HEK293 (cell line): ENCODE measurements around the gene VAV3.

Experiments
- CTCF ChIA-PET: fragments of 350-600 bp; formaldehyde crosslinking; extraction: SDS; loops from one replicate; lab custom pipeline; 2021; ENCODE audit warnings: antibody characterized with exemption; lab: Yijun Ruan, JAX
- POLR2A ChIA-PET: fragments of 300-600 bp; formaldehyde crosslinking; extraction: SDS; loops from one replicate; lab custom pipeline; 2020; ENCODE audit warnings: antibody characterized with exemption, inconsistent platforms; lab: Yijun Ruan, JAX
- H3K27ac ChIP-seq: fragments of 200-500 bp; sonication (Bioruptor generic); 2 replicates; pipeline ENCODE4 v1.5.1; 2014; ENCODE audit warnings: low read depth, low read length, control low read depth, inconsistent platforms; ENCODE audit errors: extremely low read depth
- H3K36me3 ChIP-seq, 2 experiments: fragments of 200-500 bp in 1 of 2; sonication (Bioruptor generic) in 1 of 2; 1 replicate in 1 of 2; 2 replicates in 1 of 2; pipeline ENCODE4 v1.5.1; 2014 to 2017; ENCODE audit warnings: inconsistent platforms in 2 of 2, low read length in 2 of 2; ENCODE audit not compliant: control insufficient read depth in 2 of 2, insufficient read depth in 1 of 2
- H3K4me1 ChIP-seq: fragments of 200-500 bp; sonication (Bioruptor generic); 2 replicates; pipeline ENCODE4 v1.5.1; 2014; ENCODE audit warnings: mild to moderate bottlenecking, low read length, inconsistent platforms; ENCODE audit not compliant: control insufficient read depth, insufficient read depth
- H3K4me3 ChIP-seq: 2 replicates; pipeline ENCODE4 v1.5.1; 2011; ENCODE audit warnings: low read depth, mild to moderate bottlenecking, control low read depth, low read length, moderate library complexity
- H3K9me3 ChIP-seq: fragments of 200-500 bp; sonication (Bioruptor generic); 2 replicates; pipeline ENCODE4 v1.5.1; 2014; ENCODE audit warnings: low read depth, low read length, inconsistent platforms; ENCODE audit not compliant: control insufficient read depth, insufficient read depth
- BCL11B ChIP-seq: fragments of 450-650 bp; formaldehyde crosslinking; IDR thresholded peaks from 2 replicates; pipeline ENCODE4 v1.5.1; 2016; ENCODE audit warnings: low read depth, missing biosample characterization, missing genetic modification characterization
- KLF9 ChIP-seq: fragments of 450-650 bp; formaldehyde crosslinking; IDR thresholded peaks from 2 replicates; pipeline ENCODE4 v1.5.1; 2016; ENCODE audit warnings: missing biosample characterization, missing genetic modification characterization, low read depth
- REPIN1 ChIP-seq: fragments of 450-650 bp; formaldehyde crosslinking; IDR thresholded peaks from 2 replicates; pipeline ENCODE4 v1.5.1; 2017; ENCODE audit warnings: missing biosample characterization, missing genetic modification characterization, low read depth
- WT1 ChIP-seq: fragments of 450-650 bp; formaldehyde crosslinking; IDR thresholded peaks from 2 replicates; pipeline ENCODE4 v1.5.1; 2016; ENCODE audit warnings: missing biosample characterization, missing genetic modification characterization
- ZBTB20 ChIP-seq: fragments of 450-650 bp; formaldehyde crosslinking; IDR thresholded peaks from 2 replicates; pipeline ENCODE4 v1.5.1; 2016; ENCODE audit warnings: missing biosample characterization, missing genetic modification characterization
- ZNF16 ChIP-seq: fragments of 450-650 bp; formaldehyde crosslinking; IDR thresholded peaks from 2 replicates; pipeline ENCODE4 v1.5.1; 2016; ENCODE audit warnings: low read depth, missing biosample characterization, missing genetic modification characterization
- ZNF184 ChIP-seq: fragments of 450-650 bp; IDR thresholded peaks from 2 replicates; pipeline ENCODE4 v1.5.1; 2018; ENCODE audit warnings: missing biosample characterization, mild to moderate bottlenecking, missing genetic modification characterization
- ZNF311 ChIP-seq: fragments of 450-650 bp; formaldehyde crosslinking; IDR thresholded peaks from 2 replicates; pipeline ENCODE4 v1.5.1; 2017; ENCODE audit warnings: missing biosample characterization, missing genetic modification characterization, borderline replicate concordance
- ZNF521 ChIP-seq: fragments of 450-650 bp; formaldehyde crosslinking; IDR thresholded peaks from 2 replicates; pipeline ENCODE4 v1.5.1; 2017; ENCODE audit warnings: missing biosample characterization, mild to moderate bottlenecking, missing genetic modification characterization
- ZNF548 ChIP-seq: fragments of 450-650 bp; formaldehyde crosslinking; IDR thresholded peaks from 2 replicates; pipeline ENCODE4 v1.5.1; 2016; ENCODE audit warnings: missing biosample characterization, missing genetic modification characterization
- ZSCAN23 ChIP-seq: fragments of 450-650 bp; formaldehyde crosslinking; IDR thresholded peaks from 2 replicates; pipeline ENCODE4 v1.5.1; 2016; ENCODE audit warnings: missing biosample characterization, missing genetic modification characterization
- TF ChIP-seq, protein P1 (sequence below): fragments of 450-650 bp; formaldehyde crosslinking; IDR thresholded peaks from 2 replicates; pipeline ENCODE4 v1.5.1; 2016; ENCODE audit warnings: missing biosample characterization, missing genetic modification characterization, borderline replicate concordance
- TF ChIP-seq, protein P2 (sequence below): fragments of 450-650 bp; formaldehyde crosslinking; IDR thresholded peaks from 2 replicates; pipeline ENCODE4 v1.5.1; 2016; ENCODE audit warnings: missing biosample characterization, missing genetic modification characterization, borderline replicate concordance
- TF ChIP-seq, protein P3 (sequence below): fragments of 450-650 bp; formaldehyde crosslinking; IDR thresholded peaks from 2 replicates; pipeline ENCODE4 v1.5.1; 2016; ENCODE audit warnings: missing biosample characterization, missing genetic modification characterization, borderline replicate concordance
- TF ChIP-seq, protein P4 (sequence below): fragments of 450-650 bp; formaldehyde crosslinking; IDR thresholded peaks from 2 replicates; pipeline ENCODE4 v1.5.1; 2016; ENCODE audit warnings: missing biosample characterization, missing genetic modification characterization
- TF ChIP-seq, protein P5 (sequence below): fragments of 450-650 bp; formaldehyde crosslinking; IDR thresholded peaks from 2 replicates; pipeline ENCODE4 v1.5.1; 2017; ENCODE audit warnings: missing biosample characterization, missing genetic modification characterization

VAV3 gene

DNA sequence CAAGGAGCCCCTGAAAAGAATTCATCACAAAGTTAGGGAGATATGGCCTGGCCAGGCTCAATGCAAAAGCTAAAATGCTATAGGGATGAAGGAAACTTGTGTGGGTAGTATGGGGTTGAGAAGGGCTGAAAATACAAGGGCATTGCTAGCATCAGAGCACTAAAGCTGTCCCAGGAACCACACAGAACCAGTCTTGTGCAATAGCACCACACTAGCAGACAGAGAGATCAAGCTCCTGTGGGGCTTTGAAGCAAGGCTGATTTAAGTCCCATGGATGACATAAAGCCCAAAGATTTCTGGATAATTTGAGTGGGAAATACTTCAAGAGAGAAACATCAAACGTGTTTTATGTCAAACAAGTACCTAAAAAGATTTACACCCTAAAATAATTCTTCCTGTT lies 97.1 kb downstream of the VAV3 start:
- Histone ChIP-seq H3K4me3 (no peak overlapping the region), H3K27ac (no peak overlapping the region), H3K36me3 (no peaks in the 10 kb centered on the region), H3K4me1 (no peaks in the 10 kb centered on the region), H3K9me3 (no peaks in the 10 kb centered on the region)
- TF ChIP-seq, protein P1, sequence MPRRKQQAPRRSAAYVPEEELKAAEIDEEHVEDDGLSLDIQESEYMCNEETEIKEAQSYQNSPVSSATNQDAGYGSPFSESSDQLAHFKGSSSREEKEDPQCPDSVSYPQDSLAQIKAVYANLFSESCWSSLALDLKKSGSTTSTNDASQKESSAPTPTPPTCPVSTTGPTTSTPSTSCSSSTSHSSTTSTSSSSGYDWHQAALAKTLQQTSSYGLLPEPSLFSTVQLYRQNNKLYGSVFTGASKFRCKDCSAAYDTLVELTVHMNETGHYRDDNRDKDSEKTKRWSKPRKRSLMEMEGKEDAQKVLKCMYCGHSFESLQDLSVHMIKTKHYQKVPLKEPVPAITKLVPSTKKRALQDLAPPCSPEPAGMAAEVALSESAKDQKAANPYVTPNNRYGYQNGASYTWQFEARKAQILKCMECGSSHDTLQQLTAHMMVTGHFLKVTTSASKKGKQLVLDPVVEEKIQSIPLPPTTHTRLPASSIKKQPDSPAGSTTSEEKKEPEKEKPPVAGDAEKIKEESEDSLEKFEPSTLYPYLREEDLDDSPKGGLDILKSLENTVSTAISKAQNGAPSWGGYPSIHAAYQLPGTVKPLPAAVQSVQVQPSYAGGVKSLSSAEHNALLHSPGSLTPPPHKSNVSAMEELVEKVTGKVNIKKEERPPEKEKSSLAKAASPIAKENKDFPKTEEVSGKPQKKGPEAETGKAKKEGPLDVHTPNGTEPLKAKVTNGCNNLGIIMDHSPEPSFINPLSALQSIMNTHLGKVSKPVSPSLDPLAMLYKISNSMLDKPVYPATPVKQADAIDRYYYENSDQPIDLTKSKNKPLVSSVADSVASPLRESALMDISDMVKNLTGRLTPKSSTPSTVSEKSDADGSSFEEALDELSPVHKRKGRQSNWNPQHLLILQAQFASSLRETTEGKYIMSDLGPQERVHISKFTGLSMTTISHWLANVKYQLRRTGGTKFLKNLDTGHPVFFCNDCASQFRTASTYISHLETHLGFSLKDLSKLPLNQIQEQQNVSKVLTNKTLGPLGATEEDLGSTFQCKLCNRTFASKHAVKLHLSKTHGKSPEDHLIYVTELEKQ = no peak
- TF ChIP-seq ZNF16 (tag by site-specific recombination) (no peak), ZBTB20 (no peak), ZNF521 (tag by site-specific recombination) (no peak), ZSCAN23 (tag by site-specific recombination) (no peak), WT1 (no peak), ZNF184 (tag by site-specific recombination) (no peak), ZNF548 (tag by site-specific recombination) (no peak), BCL11B (tag by site-specific recombination) (no peak), ZNF311 (tag by site-specific recombination) (no peak), REPIN1 (no peak), KLF9 (tag by site-specific recombination) (no peak)
- TF ChIP-seq, protein P2, sequence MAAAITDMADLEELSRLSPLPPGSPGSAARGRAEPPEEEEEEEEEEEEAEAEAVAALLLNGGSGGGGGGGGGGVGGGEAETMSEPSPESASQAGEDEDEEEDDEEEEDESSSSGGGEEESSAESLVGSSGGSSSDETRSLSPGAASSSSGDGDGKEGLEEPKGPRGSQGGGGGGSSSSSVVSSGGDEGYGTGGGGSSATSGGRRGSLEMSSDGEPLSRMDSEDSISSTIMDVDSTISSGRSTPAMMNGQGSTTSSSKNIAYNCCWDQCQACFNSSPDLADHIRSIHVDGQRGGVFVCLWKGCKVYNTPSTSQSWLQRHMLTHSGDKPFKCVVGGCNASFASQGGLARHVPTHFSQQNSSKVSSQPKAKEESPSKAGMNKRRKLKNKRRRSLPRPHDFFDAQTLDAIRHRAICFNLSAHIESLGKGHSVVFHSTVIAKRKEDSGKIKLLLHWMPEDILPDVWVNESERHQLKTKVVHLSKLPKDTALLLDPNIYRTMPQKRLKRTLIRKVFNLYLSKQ (tag by site-specific recombination) = no peak
- TF ChIP-seq, protein P3, sequence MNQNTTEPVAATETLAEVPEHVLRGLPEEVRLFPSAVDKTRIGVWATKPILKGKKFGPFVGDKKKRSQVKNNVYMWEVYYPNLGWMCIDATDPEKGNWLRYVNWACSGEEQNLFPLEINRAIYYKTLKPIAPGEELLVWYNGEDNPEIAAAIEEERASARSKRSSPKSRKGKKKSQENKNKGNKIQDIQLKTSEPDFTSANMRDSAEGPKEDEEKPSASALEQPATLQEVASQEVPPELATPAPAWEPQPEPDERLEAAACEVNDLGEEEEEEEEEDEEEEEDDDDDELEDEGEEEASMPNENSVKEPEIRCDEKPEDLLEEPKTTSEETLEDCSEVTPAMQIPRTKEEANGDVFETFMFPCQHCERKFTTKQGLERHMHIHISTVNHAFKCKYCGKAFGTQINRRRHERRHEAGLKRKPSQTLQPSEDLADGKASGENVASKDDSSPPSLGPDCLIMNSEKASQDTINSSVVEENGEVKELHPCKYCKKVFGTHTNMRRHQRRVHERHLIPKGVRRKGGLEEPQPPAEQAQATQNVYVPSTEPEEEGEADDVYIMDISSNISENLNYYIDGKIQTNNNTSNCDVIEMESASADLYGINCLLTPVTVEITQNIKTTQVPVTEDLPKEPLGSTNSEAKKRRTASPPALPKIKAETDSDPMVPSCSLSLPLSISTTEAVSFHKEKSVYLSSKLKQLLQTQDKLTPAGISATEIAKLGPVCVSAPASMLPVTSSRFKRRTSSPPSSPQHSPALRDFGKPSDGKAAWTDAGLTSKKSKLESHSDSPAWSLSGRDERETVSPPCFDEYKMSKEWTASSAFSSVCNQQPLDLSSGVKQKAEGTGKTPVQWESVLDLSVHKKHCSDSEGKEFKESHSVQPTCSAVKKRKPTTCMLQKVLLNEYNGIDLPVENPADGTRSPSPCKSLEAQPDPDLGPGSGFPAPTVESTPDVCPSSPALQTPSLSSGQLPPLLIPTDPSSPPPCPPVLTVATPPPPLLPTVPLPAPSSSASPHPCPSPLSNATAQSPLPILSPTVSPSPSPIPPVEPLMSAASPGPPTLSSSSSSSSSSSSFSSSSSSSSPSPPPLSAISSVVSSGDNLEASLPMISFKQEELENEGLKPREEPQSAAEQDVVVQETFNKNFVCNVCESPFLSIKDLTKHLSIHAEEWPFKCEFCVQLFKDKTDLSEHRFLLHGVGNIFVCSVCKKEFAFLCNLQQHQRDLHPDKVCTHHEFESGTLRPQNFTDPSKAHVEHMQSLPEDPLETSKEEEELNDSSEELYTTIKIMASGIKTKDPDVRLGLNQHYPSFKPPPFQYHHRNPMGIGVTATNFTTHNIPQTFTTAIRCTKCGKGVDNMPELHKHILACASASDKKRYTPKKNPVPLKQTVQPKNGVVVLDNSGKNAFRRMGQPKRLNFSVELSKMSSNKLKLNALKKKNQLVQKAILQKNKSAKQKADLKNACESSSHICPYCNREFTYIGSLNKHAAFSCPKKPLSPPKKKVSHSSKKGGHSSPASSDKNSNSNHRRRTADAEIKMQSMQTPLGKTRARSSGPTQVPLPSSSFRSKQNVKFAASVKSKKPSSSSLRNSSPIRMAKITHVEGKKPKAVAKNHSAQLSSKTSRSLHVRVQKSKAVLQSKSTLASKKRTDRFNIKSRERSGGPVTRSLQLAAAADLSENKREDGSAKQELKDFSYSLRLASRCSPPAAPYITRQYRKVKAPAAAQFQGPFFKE = no peak
- TF ChIP-seq, protein P4, sequence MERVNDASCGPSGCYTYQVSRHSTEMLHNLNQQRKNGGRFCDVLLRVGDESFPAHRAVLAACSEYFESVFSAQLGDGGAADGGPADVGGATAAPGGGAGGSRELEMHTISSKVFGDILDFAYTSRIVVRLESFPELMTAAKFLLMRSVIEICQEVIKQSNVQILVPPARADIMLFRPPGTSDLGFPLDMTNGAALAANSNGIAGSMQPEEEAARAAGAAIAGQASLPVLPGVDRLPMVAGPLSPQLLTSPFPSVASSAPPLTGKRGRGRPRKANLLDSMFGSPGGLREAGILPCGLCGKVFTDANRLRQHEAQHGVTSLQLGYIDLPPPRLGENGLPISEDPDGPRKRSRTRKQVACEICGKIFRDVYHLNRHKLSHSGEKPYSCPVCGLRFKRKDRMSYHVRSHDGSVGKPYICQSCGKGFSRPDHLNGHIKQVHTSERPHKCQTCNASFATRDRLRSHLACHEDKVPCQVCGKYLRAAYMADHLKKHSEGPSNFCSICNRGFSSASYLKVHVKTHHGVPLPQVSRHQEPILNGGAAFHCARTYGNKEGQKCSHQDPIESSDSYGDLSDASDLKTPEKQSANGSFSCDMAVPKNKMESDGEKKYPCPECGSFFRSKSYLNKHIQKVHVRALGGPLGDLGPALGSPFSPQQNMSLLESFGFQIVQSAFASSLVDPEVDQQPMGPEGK (tag by site-specific recombination) = no peak
- TF ChIP-seq, protein P5, sequence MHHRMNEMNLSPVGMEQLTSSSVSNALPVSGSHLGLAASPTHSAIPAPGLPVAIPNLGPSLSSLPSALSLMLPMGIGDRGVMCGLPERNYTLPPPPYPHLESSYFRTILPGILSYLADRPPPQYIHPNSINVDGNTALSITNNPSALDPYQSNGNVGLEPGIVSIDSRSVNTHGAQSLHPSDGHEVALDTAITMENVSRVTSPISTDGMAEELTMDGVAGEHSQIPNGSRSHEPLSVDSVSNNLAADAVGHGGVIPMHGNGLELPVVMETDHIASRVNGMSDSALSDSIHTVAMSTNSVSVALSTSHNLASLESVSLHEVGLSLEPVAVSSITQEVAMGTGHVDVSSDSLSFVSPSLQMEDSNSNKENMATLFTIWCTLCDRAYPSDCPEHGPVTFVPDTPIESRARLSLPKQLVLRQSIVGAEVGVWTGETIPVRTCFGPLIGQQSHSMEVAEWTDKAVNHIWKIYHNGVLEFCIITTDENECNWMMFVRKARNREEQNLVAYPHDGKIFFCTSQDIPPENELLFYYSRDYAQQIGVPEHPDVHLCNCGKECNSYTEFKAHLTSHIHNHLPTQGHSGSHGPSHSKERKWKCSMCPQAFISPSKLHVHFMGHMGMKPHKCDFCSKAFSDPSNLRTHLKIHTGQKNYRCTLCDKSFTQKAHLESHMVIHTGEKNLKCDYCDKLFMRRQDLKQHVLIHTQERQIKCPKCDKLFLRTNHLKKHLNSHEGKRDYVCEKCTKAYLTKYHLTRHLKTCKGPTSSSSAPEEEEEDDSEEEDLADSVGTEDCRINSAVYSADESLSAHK (tag by site-specific recombination) = no peak
- CTCF ChIA-PET = interaction anchor here (0.5 to 1.2 kb wide), 2 partner anchors 9 to 158 kb away, joined by 3 read pairs; no protein-coding TSS in a partner anchor
- POLR2A ChIA-PET = no interaction called here
